Ishikawa (cell line): ENCODE data around the gene RAP1GAP2.

Source experiments
- CEBPB ChIP-seq: IDR thresholded peaks from 2 replicates; pipeline ENCODE4 v1.6.1; 2012
- CREB1 ChIP-seq: IDR thresholded peaks from 2 replicates; pipeline ENCODE4 v1.6.1; 2012; ENCODE audit warnings: low read depth
- FOXM1 ChIP-seq: IDR thresholded peaks from 2 replicates; pipeline ENCODE4 v1.6.1; 2012; ENCODE audit warnings: low read depth, borderline replicate concordance
- NFIC ChIP-seq: IDR thresholded peaks from 2 replicates; pipeline ENCODE4 v1.6.1; 2012
- TAF1 ChIP-seq: IDR thresholded peaks from 2 replicates; pipeline ENCODE4 v1.6.1; 2012; ENCODE audit warnings: low read depth, mild to moderate bottlenecking
- TCF12 ChIP-seq: IDR thresholded peaks from 2 replicates; pipeline ENCODE4 v1.6.1; 2012; ENCODE audit warnings: low read depth
- YY1 ChIP-seq: IDR thresholded peaks from 2 replicates; pipeline ENCODE4 v1.6.1; 2012; ENCODE audit warnings: low read depth
- ZBTB7A ChIP-seq: IDR thresholded peaks from 2 replicates; pipeline ENCODE4 v1.6.1; 2012; ENCODE audit warnings: low read depth
- TF ChIP-seq, protein P1 (sequence below): IDR thresholded peaks from 2 replicates; pipeline ENCODE4 v1.6.1; 2012; ENCODE audit warnings: low read depth, mild to moderate bottlenecking
- TF ChIP-seq, protein P2 (sequence below): IDR thresholded peaks from 2 replicates; pipeline ENCODE4 v1.6.1; 2012

DNA sequence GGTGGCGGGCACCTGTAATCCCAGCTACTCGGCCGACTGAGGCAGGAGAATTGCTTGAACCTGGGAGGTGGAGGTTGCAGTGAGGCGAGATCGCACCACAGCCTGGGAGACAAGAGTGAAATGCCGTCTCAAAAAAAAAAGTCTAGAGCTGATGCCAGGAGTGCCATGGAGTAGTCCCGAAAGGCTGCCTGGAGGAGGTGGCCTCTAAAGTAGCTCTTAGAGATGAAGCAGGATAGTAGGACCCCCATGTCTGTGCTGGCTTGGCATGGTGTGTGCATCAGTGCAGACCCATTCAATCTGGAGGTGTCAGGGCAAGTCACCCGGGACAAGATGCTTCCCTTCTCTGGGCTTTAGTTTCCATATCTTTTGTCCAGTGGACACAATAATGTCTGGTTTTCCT is 6.3 kb downstream of the RAP1GAP2 start:
- no peak for TF ChIP-seq YY1
- no peak for TF ChIP-seq ZBTB7A
- no peak for TF ChIP-seq TAF1
- TF ChIP-seq, protein P1, sequence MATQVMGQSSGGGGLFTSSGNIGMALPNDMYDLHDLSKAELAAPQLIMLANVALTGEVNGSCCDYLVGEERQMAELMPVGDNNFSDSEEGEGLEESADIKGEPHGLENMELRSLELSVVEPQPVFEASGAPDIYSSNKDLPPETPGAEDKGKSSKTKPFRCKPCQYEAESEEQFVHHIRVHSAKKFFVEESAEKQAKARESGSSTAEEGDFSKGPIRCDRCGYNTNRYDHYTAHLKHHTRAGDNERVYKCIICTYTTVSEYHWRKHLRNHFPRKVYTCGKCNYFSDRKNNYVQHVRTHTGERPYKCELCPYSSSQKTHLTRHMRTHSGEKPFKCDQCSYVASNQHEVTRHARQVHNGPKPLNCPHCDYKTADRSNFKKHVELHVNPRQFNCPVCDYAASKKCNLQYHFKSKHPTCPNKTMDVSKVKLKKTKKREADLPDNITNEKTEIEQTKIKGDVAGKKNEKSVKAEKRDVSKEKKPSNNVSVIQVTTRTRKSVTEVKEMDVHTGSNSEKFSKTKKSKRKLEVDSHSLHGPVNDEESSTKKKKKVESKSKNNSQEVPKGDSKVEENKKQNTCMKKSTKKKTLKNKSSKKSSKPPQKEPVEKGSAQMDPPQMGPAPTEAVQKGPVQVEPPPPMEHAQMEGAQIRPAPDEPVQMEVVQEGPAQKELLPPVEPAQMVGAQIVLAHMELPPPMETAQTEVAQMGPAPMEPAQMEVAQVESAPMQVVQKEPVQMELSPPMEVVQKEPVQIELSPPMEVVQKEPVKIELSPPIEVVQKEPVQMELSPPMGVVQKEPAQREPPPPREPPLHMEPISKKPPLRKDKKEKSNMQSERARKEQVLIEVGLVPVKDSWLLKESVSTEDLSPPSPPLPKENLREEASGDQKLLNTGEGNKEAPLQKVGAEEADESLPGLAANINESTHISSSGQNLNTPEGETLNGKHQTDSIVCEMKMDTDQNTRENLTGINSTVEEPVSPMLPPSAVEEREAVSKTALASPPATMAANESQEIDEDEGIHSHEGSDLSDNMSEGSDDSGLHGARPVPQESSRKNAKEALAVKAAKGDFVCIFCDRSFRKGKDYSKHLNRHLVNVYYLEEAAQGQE = no peak
- TF ChIP-seq, protein P2, sequence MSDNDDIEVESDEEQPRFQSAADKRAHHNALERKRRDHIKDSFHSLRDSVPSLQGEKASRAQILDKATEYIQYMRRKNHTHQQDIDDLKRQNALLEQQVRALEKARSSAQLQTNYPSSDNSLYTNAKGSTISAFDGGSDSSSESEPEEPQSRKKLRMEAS = no peak
- TF ChIP-seq FOXM1 = no peak
- TF ChIP-seq CREB1 = no peak
- TF ChIP-seq CEBPB = no peak
- no peak for TF ChIP-seq NFIC
- no peak for TF ChIP-seq TCF12
